Skeletal muscle satellite cell (primary cell): Measurements from ENCODE around the gene CBR4. TPM values are rescaled to one million over a fixed set of nuclear protein-coding genes. Genes with fewer than 3 reads are reported as not detected.

Source experiments
- H3K27me3 ChIP-seq: 2 replicates; pipeline ENCODE4 v1.7.0; 2013; ENCODE audit warnings: low read length; ENCODE audit not compliant: control insufficient read depth, insufficient read depth
- H3K36me3 ChIP-seq: 2 replicates; pipeline ENCODE4 v1.7.0; 2013; ENCODE audit warnings: mild to moderate bottlenecking, control low read depth, low read length; ENCODE audit not compliant: insufficient read depth
- H3K4me1 ChIP-seq: 2 replicates; pipeline ENCODE4 v1.7.0; 2013; ENCODE audit warnings: low read length; ENCODE audit not compliant: control insufficient read depth, insufficient read depth
- H3K4me2 ChIP-seq: 2 replicates; pipeline ENCODE4 v1.7.0; 2013; ENCODE audit warnings: mild to moderate bottlenecking, low read length
- H3K4me3 ChIP-seq: 2 replicates; pipeline ENCODE4 v1.7.0; 2013; ENCODE audit warnings: low read length
- H3K9ac ChIP-seq: 2 replicates; pipeline ENCODE4 v1.7.0; 2013; ENCODE audit warnings: mild to moderate bottlenecking, low read depth, low read length, moderate library complexity
- H3K9me3 ChIP-seq: replicated peaks from 2 replicates; pipeline ENCODE4 v1.7.0; 2013; ENCODE audit warnings: mild to moderate bottlenecking, control low read depth, low read length
- total RNA-seq: library from RNA; depleted of rRNA; stranded (reverse); fragments of >200 nt; gene quantifications from 2 replicates; pipeline ENCODE4 v1.2.3, GENCODE V29; 2012; rRNA removed

The CBR4 gene
- total RNA-seq = 14.4 and 20.0 TPM in 2 replicates

- Histone ChIP-seq H3K9ac (peak within 1 kb of the TSS; percentile 87), H3K4me3 (peak within 1 kb of the TSS; percentile 80), H3K4me1 (peaks cover 36% of the 10 kb centered on the region), H3K9me3 (no peaks in the 10 kb centered on the region), H3K36me3 (no peaks in the 10 kb centered on the region), H3K27me3 (no peaks in the 10 kb centered on the region), H3K4me2 (peak within 1 kb of the TSS; percentile 99)
Observed at GRCh38 chr4:169010125-169011023, at the start of gene CBR4. Gene CBR4, minus strand, starts transcription at chr4:169010255. Its CDS starts 166 bp downstream, at chr4:169010089.

GRCh38 chr4:169059306-169060211 is 49.5 kb upstream of the CBR4 start:
- Histone ChIP-seq H3K36me3 (no peaks in the 10 kb centered on the region), H3K4me1 (peaks cover 27% of the 10 kb centered on the region), H3K4me2 (peak overlapping the region; percentile 57), H3K4me3 (peak overlapping the region; percentile 36), H3K27me3 (no peaks in the 10 kb centered on the region), H3K9ac (peak overlapping the region; percentile 32), H3K9me3 (no peaks in the 10 kb centered on the region)

- Histone ChIP-seq H3K9ac (no peak overlapping the region), H3K36me3 (no peaks in the 10 kb centered on the region), H3K9me3 (no peaks in the 10 kb centered on the region), H3K4me3 (no peak overlapping the region), H3K4me1 (peaks cover 27% of the 10 kb centered on the region), H3K27me3 (no peaks in the 10 kb centered on the region), H3K4me2 (no peak overlapping the region)
Observed at GRCh38 chr4:169058312-169058711, 48.3 kb upstream of the CBR4 start.

GRCh38 chr4:169054879-169055278 is 44.8 kb upstream of the CBR4 start:
- H3K4me1 ChIP-seq = peaks cover 8% of the 10 kb centered on the region
- no peak overlapping the region for H3K4me3 ChIP-seq
- no peak overlapping the region for H3K9ac ChIP-seq
- no peaks in the 10 kb centered on the region for H3K36me3 ChIP-seq
- H3K27me3 ChIP-seq = no peaks in the 10 kb centered on the region
- H3K4me2 ChIP-seq = no peak overlapping the region
- no peaks in the 10 kb centered on the region for H3K9me3 ChIP-seq

GRCh38 chr4:169052594-169052945 is 42.5 kb upstream of the CBR4 start:
- no peak overlapping the region for H3K4me3 ChIP-seq
- H3K4me1 ChIP-seq = no peaks in the 10 kb centered on the region
- H3K27me3 ChIP-seq = no peaks in the 10 kb centered on the region
- no peaks in the 10 kb centered on the region for H3K9me3 ChIP-seq
- no peak overlapping the region for H3K9ac ChIP-seq
- no peak overlapping the region for H3K4me2 ChIP-seq
- no peaks in the 10 kb centered on the region for H3K36me3 ChIP-seq

- no peak overlapping the region for H3K4me2 ChIP-seq
- no peak overlapping the region for H3K4me3 ChIP-seq
- H3K9me3 ChIP-seq = no peaks in the 10 kb centered on the region
- H3K9ac ChIP-seq = no peak overlapping the region
- H3K4me1 ChIP-seq = no peaks in the 10 kb centered on the region
- H3K36me3 ChIP-seq = no peaks in the 10 kb centered on the region
- H3K27me3 ChIP-seq = no peaks in the 10 kb centered on the region
Observed at GRCh38 chr4:169051761-169052593, 41.9 kb upstream of the CBR4 start.

GRCh38 chr4:169050881-169051760 is 41.1 kb upstream of the CBR4 start:
- no peaks in the 10 kb centered on the region for H3K9me3 ChIP-seq
- no peaks in the 10 kb centered on the region for H3K4me1 ChIP-seq
- no peak overlapping the region for H3K4me3 ChIP-seq
- no peak overlapping the region for H3K4me2 ChIP-seq
- no peaks in the 10 kb centered on the region for H3K27me3 ChIP-seq
- H3K9ac ChIP-seq = no peak overlapping the region
- H3K36me3 ChIP-seq = no peaks in the 10 kb centered on the region

- Histone ChIP-seq H3K4me3 (no peak overlapping the region), H3K36me3 (no peaks in the 10 kb centered on the region), H3K27me3 (no peaks in the 10 kb centered on the region), H3K4me2 (no peak overlapping the region), H3K9me3 (no peaks in the 10 kb centered on the region), H3K4me1 (no peaks in the 10 kb centered on the region), H3K9ac (no peak overlapping the region)
Observed at GRCh38 chr4:169050284-169050683, 40.2 kb upstream of the CBR4 start.

GRCh38 chr4:169048868-169049414 is 38.9 kb upstream of the CBR4 start:
- Histone ChIP-seq H3K4me2 (no peak overlapping the region), H3K4me3 (no peak overlapping the region), H3K4me1 (no peaks in the 10 kb centered on the region), H3K27me3 (no peaks in the 10 kb centered on the region), H3K9me3 (no peaks in the 10 kb centered on the region), H3K9ac (no peak overlapping the region), H3K36me3 (no peaks in the 10 kb centered on the region)

GRCh38 chr4:169047956-169048355 is 37.9 kb upstream of the CBR4 start:
- Histone ChIP-seq H3K27me3 (no peaks in the 10 kb centered on the region), H3K36me3 (no peaks in the 10 kb centered on the region), H3K4me1 (no peaks in the 10 kb centered on the region), H3K4me2 (no peak overlapping the region), H3K9me3 (no peaks in the 10 kb centered on the region), H3K4me3 (no peak overlapping the region), H3K9ac (no peak overlapping the region)
